HFFc6 (cell line): Measurements from ENCODE around the gene B3GNT7. TPM values are rescaled to one million over a fixed set of nuclear protein-coding genes. Genes with fewer than 3 reads are reported as not detected.
"Not testable (repeated sequence)": the region's sequence is repeated elsewhere in the genome, so short reads cannot be mapped to it uniquely, and the experiment has no call there.

Experiments
- DNase-seq: peaks from one replicate; pipeline ENCODE4 v3.0.0-alpha.2; 2018
- H3K27ac Mint-ChIP-seq: 2 replicates; pipeline ENCODE4 v1.8.0; 2020; ENCODE audit warnings: mild to moderate bottlenecking, mixed read lengths
- H3K27me3 Mint-ChIP-seq: 2 replicates; pipeline ENCODE4 v1.8.0; 2021; ENCODE audit warnings: mild to moderate bottlenecking, moderate library complexity, mixed read lengths; ENCODE audit not compliant: insufficient read depth
- H3K36me3 Mint-ChIP-seq: 2 replicates; pipeline ENCODE4 v1.8.0; 2021; ENCODE audit warnings: low read depth, mixed read lengths
- H3K4me1 Mint-ChIP-seq: 2 replicates; pipeline ENCODE4 v1.8.0; 2020; ENCODE audit warnings: low read depth, mixed read lengths
- H3K4me3 Mint-ChIP-seq: 2 replicates; pipeline ENCODE4 v1.8.0; 2020; ENCODE audit warnings: mild to moderate bottlenecking, moderate library complexity, mixed read lengths
- H3K9me3 Mint-ChIP-seq: 2 replicates; pipeline ENCODE4 v1.8.0; 2020; ENCODE audit warnings: mild to moderate bottlenecking, mixed read lengths
- total RNA-seq, 6 experiments: library from RNA; stranded (reverse); fragmentation: NEBNext Ultra II Directional; extraction: Animal tissue kit (Norgen Biotek cat#: 25700); gene quantifications; 2 replicates in 1 of 6; 3 replicates in 5 of 6; pipeline ENCODE4 v1.2.3, GENCODE V29; 2021
- TF ChIP-seq, protein P1 (sequence below): fragments of 200-600 bp; sonication (generic); IDR thresholded peaks from 2 replicates; pipeline ENCODE4 v1.5.0; 2021; ENCODE audit warnings: antibody characterized with exemption, mild to moderate bottlenecking

Gene B3GNT7
- total RNA-seq, 6 experiments from 2014 or later: 0.09 to 0.15 (median 0.11) TPM; not detected in 1

DNA sequence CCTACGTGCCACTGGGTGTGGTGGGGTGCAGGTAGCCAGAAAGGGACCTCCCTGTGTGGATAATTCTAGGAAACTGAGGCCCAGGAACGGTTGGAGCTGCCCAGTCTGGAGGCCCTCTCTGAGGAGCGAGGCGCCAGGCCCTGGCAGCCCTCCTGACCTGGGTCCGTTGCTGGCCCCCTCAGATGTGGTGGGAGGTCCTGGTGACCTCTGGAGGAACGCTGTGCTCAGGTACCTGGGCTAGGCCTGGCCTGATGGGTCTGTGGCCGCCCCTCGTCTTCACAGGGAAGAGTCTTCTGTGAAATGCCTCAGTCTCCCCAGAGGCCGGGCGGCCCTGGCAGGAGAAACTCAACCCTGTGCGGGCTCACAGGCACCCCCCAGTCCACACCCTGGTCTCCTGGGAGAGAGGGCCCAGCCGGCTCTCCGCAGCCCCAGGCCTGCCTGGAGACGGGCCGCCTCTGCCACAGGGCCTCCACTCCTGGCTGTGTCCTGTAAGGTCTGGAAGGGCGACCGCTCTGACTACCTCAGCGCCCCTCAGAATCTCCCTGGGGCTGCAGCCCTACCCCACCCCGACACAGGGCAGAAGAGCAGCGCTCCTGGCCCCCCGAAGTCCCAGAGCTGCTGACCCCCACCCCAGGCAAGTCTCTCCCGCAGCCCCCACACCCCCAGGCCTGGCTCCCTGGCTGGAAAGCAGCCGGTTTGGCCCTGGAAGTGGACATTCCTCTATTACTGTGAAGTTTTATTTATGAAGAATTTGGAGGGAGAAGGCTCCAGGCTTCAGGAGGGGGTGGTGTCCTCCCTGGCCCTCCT lies 3.7 kb downstream of the B3GNT7 start:
- peaks cover 11% of the 10 kb centered on the region for H3K27me3 Mint-ChIP-seq
- H3K4me1 Mint-ChIP-seq: peaks cover 19% of the 10 kb centered on the region
- H3K36me3 Mint-ChIP-seq: no peaks in the 10 kb centered on the region
- DNase-seq: no peak
- TF ChIP-seq, protein P1, sequence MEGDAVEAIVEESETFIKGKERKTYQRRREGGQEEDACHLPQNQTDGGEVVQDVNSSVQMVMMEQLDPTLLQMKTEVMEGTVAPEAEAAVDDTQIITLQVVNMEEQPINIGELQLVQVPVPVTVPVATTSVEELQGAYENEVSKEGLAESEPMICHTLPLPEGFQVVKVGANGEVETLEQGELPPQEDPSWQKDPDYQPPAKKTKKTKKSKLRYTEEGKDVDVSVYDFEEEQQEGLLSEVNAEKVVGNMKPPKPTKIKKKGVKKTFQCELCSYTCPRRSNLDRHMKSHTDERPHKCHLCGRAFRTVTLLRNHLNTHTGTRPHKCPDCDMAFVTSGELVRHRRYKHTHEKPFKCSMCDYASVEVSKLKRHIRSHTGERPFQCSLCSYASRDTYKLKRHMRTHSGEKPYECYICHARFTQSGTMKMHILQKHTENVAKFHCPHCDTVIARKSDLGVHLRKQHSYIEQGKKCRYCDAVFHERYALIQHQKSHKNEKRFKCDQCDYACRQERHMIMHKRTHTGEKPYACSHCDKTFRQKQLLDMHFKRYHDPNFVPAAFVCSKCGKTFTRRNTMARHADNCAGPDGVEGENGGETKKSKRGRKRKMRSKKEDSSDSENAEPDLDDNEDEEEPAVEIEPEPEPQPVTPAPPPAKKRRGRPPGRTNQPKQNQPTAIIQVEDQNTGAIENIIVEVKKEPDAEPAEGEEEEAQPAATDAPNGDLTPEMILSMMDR: no peak
- no peak overlapping the region for H3K27ac Mint-ChIP-seq
- H3K4me3 Mint-ChIP-seq: no peak overlapping the region
- H3K9me3 Mint-ChIP-seq: no peaks in the 10 kb centered on the region

DNA sequence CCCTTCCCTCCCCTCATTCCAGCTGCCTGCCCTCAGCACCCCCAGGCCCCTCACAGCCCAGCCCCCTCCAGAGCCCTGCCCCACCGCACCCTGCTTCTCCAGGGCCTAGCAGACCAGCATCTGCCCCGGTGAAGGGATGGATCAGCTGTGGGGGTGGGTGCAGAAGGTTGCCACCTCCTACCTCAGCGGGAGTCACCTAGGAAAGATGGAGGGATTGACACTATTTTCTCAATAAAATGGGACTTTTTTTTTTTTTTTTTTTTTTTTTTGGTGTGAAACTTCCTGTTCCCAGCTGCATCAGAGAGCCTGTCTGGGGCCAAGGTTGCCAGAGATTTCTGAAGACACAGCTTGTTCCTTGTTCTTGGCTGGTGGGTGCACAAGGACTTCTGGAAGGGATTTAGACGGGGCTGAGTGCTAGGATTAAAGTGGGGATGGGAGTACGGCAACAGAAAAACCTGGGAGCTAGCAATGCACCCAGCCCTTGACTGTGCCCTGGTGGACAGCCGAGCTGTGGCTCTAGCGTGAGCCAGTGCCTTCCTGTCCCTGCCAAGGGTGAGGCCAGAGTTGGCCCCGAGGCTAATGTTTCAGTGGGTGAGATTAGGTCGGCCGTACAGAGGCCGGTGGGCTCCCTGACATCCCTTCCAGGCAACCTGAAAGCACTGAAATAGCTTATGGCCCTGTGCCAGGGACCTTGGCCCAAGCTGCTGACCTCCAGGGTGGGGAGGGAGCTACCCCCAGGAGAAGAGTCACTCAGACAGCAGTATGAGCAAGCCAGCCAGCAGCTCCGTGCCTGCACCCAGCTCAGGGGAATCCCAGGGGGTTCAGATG lies 4.6 kb downstream of the B3GNT7 start:
- Mint-ChIP-seq H3K4me3 (peak overlapping the region; percentile 35), H3K4me1 (peaks cover 19% of the 10 kb centered on the region), H3K9me3 (no peaks in the 10 kb centered on the region), H3K27ac (peak overlapping the region; percentile 62), H3K27me3 (peaks cover 5% of the 10 kb centered on the region), H3K36me3 (no peaks in the 10 kb centered on the region)
- TF ChIP-seq, protein P1: peak; percentile 20; the same call in 1 of the 2 replicates
- peak; percentile 47 for DNase-seq

DNA sequence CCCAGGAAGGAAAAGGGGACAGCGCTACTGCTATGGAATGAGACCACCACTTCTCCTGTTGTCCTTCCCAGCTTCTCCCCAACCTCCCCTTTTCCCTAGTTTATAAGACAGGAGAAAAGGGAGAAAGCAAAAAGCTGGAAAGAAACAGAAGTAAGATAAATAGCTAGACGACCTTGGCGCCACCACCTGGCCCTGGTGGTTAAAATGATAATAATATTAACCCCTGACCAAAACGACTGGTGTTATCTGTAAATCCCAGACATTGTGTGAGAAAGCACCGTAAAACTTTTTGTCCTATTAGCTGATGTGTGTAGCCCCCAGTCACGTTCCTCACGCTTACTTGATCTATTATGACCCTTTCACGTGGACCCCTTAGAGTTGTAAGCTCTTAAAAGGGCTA lies 5.2 kb downstream of the B3GNT7 start:
- DNase-seq: not testable (repeated sequence)
- peak overlapping the region; percentile 62 for H3K27ac Mint-ChIP-seq

DNA sequence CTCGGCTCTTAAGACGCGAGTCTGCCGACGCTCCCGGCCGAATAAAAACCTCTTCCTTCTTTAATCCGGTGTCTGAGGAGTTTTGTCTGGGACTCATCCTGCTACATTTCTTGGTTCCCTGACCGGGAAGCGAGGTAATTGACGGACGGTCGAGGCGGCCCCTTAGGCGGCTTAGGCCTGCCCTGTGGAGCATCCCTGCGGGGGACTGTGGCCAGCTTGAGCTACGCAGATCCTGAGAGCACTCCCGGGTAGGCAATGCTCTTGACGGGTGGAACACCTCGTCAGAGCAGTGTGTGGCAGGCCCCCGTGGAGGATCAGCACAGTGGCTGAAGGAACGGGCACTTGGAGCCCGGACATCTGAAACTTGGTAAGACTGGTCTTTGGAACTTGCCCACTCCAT lies 5.6 kb downstream of the B3GNT7 start:
- H3K27ac Mint-ChIP-seq, H3K4me3 Mint-ChIP-seq: not testable (repeated sequence)
- H3K4me1 Mint-ChIP-seq: peaks cover 30% of the 10 kb centered on the region

More for the DNA sequence above, 5.2 kb downstream of the B3GNT7 start:
- peaks cover 26% of the 10 kb centered on the region for H3K4me1 Mint-ChIP-seq
- not testable (repeated sequence) for H3K27me3 Mint-ChIP-seq, H3K36me3 Mint-ChIP-seq, H3K9me3 Mint-ChIP-seq
- peak overlapping the region; percentile 35 for H3K4me3 Mint-ChIP-seq

DNA sequence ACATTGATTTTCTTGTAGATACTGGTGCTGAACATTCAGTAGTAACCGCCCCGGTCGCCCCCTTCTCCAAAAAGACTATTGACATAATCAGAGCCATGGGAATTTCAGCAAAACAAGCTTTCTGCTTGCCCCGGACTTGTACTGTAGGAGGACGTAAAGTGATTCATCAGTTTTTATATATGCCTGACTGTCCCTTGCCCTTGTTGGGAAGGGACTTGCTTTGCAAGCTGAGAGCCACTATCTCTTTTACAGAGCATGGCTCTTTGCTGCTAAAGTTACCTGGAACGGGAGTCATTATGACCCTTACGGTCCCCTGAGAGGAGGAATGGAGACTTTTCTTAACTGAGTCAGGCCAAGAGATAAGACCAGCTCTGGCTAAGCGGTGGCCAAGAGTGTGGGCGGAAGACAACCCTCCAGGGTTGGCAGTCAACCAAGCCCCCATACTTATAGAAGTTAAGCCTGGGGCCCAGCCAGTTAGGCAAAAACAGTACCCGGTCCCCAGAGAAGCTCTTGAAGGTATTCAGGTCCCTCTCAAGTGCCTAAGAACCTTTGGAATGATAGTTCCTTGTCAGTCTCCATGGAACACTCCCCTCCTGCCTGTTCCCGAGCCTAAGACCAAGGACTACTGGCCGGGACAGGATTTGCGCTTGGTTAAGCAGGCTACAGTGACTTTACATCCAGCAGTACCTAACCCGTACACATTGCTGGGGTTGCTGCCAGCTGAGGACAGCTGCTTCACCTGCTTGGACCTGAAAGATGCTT lies 8.1 kb downstream of the B3GNT7 start:
- H3K9me3 Mint-ChIP-seq, H3K27me3 Mint-ChIP-seq, DNase-seq, H3K27ac Mint-ChIP-seq, H3K36me3 Mint-ChIP-seq, H3K4me3 Mint-ChIP-seq: not testable (repeated sequence)
- peaks cover 41% of the 10 kb centered on the region for H3K4me1 Mint-ChIP-seq

More for the DNA sequence above, 5.6 kb downstream of the B3GNT7 start:
- DNase-seq, H3K9me3 Mint-ChIP-seq, H3K27me3 Mint-ChIP-seq, H3K36me3 Mint-ChIP-seq: not testable (repeated sequence)

DNA sequence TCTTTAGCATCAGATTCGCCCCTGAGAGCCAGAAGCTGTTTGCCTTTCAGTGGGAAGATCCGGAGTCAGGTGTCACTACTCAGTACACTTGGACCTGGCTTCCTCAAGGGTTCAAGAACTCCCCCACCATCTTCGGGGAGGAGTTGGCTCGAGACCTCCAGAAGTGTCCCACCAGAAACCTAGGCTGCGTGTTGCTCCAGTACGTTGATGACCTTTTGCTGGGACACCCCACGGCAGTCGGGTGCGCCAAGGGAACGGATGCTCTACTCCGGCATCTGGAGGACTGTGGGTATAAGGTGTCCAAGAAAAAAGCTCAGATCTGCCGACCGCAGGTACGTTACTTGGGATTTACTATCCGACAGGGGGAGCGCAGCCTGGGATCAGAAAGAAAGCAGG lies 8.7 kb downstream of the B3GNT7 start:
- not testable (repeated sequence) for H3K4me3 Mint-ChIP-seq, DNase-seq, H3K27me3 Mint-ChIP-seq, H3K27ac Mint-ChIP-seq, H3K36me3 Mint-ChIP-seq, H3K9me3 Mint-ChIP-seq
- H3K4me1 Mint-ChIP-seq: peaks cover 41% of the 10 kb centered on the region

DNA sequence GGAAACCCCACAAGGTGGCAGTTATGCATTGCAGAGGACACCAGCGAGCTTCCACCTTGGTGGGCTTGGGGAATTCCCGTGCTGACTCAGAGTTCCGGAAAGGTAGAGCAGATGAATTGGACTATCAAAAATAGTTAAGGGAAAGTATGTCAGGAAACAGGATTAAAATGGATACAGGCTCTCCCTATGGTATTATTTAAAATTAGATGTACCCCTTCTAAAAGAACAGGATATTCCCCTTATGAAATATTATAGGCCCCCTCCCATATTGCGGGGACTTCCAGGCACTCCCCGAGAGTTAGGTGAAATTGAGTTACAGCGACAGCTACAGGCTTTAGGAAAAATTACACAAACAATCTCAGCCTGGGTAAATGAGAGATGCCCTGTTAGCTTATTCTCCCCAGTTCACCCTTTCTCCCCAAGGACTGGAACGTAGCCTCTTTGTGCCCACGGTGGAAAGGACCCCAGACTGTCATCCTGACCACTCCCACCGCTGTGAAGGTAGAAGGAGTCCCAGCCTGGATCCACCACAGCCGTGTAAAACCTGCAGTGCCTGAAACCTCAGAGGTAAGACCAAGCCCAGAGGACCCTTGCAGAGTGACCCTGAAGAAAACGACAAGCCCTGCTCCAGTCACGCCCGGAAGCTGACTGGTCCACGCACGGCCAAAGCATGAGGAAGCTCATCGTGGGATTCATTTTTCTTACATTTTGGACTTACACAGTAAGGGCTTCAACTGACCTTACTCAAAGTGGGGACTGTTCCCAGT lies 10.3 kb downstream of the B3GNT7 start:
- H3K9me3 Mint-ChIP-seq, H3K27me3 Mint-ChIP-seq, DNase-seq, H3K36me3 Mint-ChIP-seq: not testable (repeated sequence)
- TF ChIP-seq, protein P1: peak; percentile 75
- Mint-ChIP-seq H3K4me3 (peak overlapping the region; percentile 46; the same call in 1 of the 2 replicates), H3K4me1 (peaks cover 29% of the 10 kb centered on the region), H3K27ac (peak overlapping the region; percentile 85)

DNA sequence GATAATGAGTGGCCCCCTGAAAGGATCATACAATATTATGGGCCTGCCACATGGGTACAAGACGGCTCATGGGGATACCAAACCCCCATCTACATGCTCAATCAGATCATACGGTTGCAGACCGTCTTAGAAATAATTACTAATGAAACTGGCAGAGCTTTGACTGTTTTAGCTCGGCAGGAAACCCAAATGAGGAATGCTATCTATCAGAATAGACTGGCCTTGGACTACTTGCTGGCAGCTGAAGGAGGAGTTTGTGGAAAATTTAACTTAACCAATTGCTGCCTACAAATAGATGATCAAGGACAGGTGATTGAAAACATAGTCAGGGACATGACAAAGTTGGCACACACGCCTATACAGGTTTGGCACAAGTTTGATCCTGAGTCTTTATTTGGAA lies 12.2 kb downstream of the B3GNT7 start:
- not testable (repeated sequence) for H3K27me3 Mint-ChIP-seq, H3K27ac Mint-ChIP-seq, H3K9me3 Mint-ChIP-seq, DNase-seq, H3K4me3 Mint-ChIP-seq, H3K36me3 Mint-ChIP-seq
- peaks cover 43% of the 10 kb centered on the region for H3K4me1 Mint-ChIP-seq

DNA sequence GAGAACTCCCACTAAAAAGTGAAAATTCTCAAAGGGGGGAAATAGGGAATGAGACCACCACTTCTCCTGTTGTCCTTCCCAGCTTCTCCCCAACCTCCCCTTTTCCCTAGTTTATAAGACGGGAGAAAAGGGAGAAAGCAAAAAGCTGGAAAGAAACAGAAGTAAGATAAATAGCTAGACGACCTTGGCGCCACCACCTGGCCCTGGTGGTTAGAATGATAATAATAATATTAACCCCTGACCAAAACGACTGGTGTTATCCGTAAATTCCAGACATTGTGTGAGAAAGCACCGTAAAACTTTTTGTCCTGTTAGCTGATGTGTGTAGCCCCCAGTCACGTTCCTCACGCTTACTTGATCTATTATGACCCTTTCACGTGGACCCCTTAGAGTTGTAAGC lies 12.8 kb downstream of the B3GNT7 start:
- not testable (repeated sequence) for H3K9me3 Mint-ChIP-seq, H3K36me3 Mint-ChIP-seq, H3K4me3 Mint-ChIP-seq, DNase-seq, H3K27ac Mint-ChIP-seq, H3K27me3 Mint-ChIP-seq
- peaks cover 41% of the 10 kb centered on the region for H3K4me1 Mint-ChIP-seq
